SK-N-SH treated with all-trans-retinoic acid at 6 μM for 48 hours (cell line): Measurements from ENCODE around the gene GALNT3.

ENCODE experiments used
- CREB5 ChIP-seq: fragments of 250-450 bp; sonication (Bioruptor Pico); IDR thresholded peaks from 2 replicates; pipeline ENCODE4 v1.5.1; 2020; ENCODE audit warnings: low read depth, mild to moderate bottlenecking, moderate library complexity
- OSR1 ChIP-seq: fragments of 250-450 bp; sonication (Bioruptor Pico); IDR thresholded peaks from 2 replicates; pipeline ENCODE4 v1.8.0; 2022; ENCODE audit warnings: moderate library complexity, mild to moderate bottlenecking, inconsistent platforms
- POU6F1 ChIP-seq: fragments of 250-450 bp; sonication (Bioruptor Pico); IDR thresholded peaks from 2 replicates; pipeline ENCODE4 v1.8.0; 2021; ENCODE audit warnings: low read depth, mild to moderate bottlenecking, moderate library complexity, borderline replicate concordance
- PPARA ChIP-seq: fragments of 250-450 bp; sonication (Bioruptor Pico); IDR thresholded peaks from 2 replicates; pipeline ENCODE4 v1.5.0; 2020; ENCODE audit warnings: mild to moderate bottlenecking, borderline replicate concordance
- TOX ChIP-seq: fragments of 250-450 bp; sonication (Bioruptor Pico); IDR thresholded peaks from 2 replicates; pipeline ENCODE4 v1.8.0; 2021; ENCODE audit warnings: mild to moderate bottlenecking, moderate library complexity, borderline replicate concordance
- ZC3H10 ChIP-seq: fragments of 250-450 bp; sonication (Bioruptor Pico); IDR thresholded peaks from 2 replicates; pipeline ENCODE4 v1.5.1; 2021; ENCODE audit warnings: mild to moderate bottlenecking, moderate library complexity

GRCh38 chr2:165839610-165840009, 45.6 kb upstream of the GALNT3 start:
- no peak for TF ChIP-seq PPARA (CRISPR knock-in tag)
- TF ChIP-seq POU6F1 (CRISPR knock-in tag) = no peak
- no peak for TF ChIP-seq OSR1 (CRISPR knock-in tag)
- no peak for TF ChIP-seq TOX (CRISPR knock-in tag)
- no peak for TF ChIP-seq CREB5
- no peak for TF ChIP-seq ZC3H10 (CRISPR knock-in tag)
